Tibial nerve (tissue), 4 donors: Measurements from ENCODE around the gene UNKL.

ENCODE experiments used
- EP300 ChIP-seq, 2 donors: sonication (generic); formaldehyde crosslinking; IDR thresholded peaks; one replicate each; pipeline ENCODE4 v1.6.1; 2017; ENCODE audit warnings: antibody characterized with exemption in 2 of 2, mild to moderate bottlenecking in 1 of 2
- POLR2A ChIP-seq, 2 donors: fragments of 450-650 bp; IDR thresholded peaks; one replicate each; pipeline ENCODE4 v1.6.1; 2017; ENCODE audit warnings: antibody characterized with exemption in 2 of 2, mild to moderate bottlenecking in 2 of 2, moderate library complexity in 2 of 2
- TF ChIP-seq, protein P1 (sequence below), 5 experiments: fragments of 200-600 bp in 3 of 5; fragments of 450-650 bp in 2 of 5; sonication (generic) in 3 of 5; IDR thresholded peaks; one replicate each; pipeline ENCODE4 v1.5.1; 2016 to 2019; ENCODE audit warnings: antibody characterized with exemption in 5 of 5, mild to moderate bottlenecking in 3 of 5, moderate library complexity in 2 of 5

DNA sequence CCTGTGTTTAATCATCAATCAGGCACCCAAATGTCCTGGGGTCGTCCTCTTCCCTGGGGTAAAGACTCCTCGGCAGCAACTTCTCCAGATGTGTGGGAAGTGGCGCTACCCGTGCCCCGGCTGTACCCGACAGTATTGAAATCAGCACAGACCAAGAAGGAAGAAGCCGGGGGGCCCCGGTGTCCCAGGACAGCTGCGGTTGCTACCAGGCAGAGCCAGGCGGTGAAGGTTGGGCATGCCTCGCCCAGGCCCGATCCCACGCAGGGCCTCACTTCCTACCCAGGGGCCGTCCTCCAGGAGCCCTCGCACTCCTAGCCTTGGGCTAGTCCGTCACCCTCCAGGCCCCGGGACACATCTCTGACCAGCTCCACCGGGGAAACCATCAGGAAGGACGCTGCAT, 38.8 kb upstream of the UNKL start:
- TF ChIP-seq, protein P1, sequence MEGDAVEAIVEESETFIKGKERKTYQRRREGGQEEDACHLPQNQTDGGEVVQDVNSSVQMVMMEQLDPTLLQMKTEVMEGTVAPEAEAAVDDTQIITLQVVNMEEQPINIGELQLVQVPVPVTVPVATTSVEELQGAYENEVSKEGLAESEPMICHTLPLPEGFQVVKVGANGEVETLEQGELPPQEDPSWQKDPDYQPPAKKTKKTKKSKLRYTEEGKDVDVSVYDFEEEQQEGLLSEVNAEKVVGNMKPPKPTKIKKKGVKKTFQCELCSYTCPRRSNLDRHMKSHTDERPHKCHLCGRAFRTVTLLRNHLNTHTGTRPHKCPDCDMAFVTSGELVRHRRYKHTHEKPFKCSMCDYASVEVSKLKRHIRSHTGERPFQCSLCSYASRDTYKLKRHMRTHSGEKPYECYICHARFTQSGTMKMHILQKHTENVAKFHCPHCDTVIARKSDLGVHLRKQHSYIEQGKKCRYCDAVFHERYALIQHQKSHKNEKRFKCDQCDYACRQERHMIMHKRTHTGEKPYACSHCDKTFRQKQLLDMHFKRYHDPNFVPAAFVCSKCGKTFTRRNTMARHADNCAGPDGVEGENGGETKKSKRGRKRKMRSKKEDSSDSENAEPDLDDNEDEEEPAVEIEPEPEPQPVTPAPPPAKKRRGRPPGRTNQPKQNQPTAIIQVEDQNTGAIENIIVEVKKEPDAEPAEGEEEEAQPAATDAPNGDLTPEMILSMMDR (IDR thresholded peaks at IDR 0.05) = no peak
- TF ChIP-seq EP300 (IDR thresholded peaks at IDR 0.05) (no peak), POLR2A (IDR thresholded peaks at IDR 0.05) (no peak)
